NCI-H526 treated with DMSO at 0.1 percent for 48 hours (cell line): ENCODE data around the gene GPR75.

Source experiments
- DNase-seq: peaks from one replicate; lab custom pipeline; 2025; lab: John Stamatoyannopoulos, UW

The GPR75 gene

GRCh38 chr2:53859206-53860181 is at the start of gene GPR75:
Gene GPR75 (minus strand): TSS chr2:53859967. CDS start chr2:53854756, 5,211 bp downstream.
- no peak for DNase-seq

DNA sequence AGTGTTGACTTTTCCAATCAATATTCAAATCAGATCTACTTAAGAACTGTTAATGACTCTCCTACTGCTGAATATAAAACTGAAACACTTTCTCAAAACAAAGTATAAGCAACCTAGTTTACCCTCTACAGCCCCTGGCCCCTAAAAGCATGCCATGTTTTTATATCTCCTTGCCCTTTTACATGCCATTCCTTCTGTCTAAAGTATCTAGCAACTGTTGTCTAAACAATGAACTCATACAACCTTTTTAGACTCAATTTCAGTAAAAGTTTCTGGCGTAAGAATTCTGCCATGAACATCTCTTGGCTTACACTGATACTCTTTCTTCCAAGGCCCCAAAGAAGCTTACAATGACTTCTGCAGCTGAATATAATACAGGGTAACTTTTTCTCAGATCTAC is 47.8 kb upstream of the GPR75 start:
- no peak for DNase-seq

GRCh38 chr2:53905396-53905795 is 45.6 kb upstream of the GPR75 start:
- DNase-seq: no peak

DNA sequence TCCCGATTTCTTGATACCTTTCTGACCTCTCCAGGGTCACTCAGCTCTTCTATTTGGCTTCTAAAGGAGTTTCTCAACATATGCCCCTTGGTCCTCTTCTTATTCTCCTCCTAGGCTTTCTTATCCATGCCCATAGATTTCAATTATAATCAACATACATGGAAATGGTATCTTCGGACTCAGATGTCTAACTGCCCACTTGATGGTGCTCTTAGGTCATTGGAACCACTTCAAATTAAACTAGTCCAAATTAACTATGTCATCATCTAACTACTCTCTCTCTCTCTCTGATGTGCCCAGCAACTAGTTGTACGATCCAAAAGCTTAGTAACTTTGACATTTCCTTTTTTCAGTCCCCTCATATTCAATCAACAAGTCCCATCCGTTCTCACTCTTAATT is 43.2 kb upstream of the GPR75 start:
- DNase-seq: no peak

- DNase-seq: no peak
Observed at GRCh38 chr2:53901192-53901591, 41.4 kb upstream of the GPR75 start.

GRCh38 chr2:53896864-53897263 is 37.1 kb upstream of the GPR75 start:
- no peak for DNase-seq

DNA sequence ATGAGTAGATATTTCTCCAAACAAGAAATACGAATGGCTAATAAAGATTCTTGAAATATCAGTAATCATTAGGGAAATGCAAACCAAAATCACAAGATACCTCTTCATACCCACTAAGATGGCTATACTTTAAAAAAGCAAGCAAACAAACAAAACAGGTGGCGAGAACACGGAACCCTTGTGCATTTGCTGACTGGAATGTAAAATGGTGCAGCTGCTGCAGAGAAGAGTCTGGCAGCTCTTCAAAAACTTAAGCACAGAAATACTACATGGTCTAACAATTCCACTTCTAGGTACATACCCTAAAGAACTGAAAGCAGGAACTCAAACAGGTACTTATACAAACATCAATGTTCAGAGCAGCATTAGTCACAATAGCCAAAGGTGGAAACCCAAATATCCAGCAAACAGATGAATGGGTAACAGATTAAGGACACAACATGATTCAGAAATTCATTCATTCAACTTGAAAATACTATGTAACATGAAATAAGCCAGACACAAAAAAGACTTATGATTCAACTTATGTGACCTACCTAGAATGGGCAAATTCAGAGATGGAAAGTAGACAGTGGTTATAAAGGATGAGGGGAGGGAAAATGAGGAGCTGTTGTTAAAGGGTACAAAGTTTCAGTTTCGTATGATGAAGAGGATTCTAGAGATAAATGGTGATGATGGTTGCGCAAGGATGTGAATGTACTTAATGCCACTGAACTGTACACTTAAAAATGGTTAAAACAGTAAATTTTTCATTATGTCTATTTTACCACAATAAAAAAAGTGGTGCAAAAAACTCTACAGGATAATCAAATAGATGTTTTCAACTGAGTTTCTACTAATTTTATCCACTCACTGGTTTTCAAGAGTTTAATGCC is 26.9 kb upstream of the GPR75 start:
- no peak for DNase-seq

- DNase-seq: no peak
Observed at GRCh38 chr2:53884883-53885282, 25.1 kb upstream of the GPR75 start.

DNA sequence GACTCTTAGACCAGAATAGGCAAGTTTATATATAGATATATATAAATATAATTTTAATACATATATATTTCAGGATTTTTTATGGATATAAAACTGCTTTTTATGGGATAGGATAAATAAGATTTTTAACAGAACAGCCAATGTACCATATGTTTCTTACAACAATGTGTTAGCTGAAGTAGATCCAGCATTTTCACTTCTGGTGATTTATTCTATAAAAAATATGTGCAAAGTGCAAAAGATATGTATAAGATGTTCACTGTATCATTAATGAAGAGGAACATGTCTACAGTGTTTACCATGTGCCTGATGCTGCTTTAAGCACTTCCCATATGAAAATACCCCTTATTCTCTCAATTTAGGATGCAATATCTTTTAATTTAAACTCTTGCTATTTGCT is 22.2 kb upstream of the GPR75 start:
- no peak for DNase-seq

- no peak for DNase-seq
Observed at GRCh38 chr2:53881360-53881759, 21.6 kb upstream of the GPR75 start.

GRCh38 chr2:53880756-53881155 is 21.0 kb upstream of the GPR75 start:
- DNase-seq: no peak

DNA sequence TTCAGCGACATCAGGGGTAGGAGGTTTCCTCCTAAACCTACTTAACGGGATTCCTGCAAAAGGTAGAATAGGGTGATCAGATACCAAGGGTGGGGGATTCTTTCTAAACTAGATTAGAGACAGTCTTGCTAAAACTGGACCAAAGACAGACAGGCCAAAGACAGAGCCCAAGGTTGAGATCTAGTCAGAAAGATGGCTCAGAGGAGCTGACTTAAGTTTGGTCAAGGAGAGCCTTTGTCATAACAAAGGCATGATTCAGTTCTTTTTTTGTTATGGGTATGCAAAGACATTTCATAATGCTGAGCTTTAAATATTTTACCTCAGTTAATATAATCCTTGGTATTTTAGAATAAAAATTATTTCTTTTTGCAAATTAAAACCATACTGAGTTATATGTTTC is 17.8 kb upstream of the GPR75 start:
- DNase-seq: no peak

DNA sequence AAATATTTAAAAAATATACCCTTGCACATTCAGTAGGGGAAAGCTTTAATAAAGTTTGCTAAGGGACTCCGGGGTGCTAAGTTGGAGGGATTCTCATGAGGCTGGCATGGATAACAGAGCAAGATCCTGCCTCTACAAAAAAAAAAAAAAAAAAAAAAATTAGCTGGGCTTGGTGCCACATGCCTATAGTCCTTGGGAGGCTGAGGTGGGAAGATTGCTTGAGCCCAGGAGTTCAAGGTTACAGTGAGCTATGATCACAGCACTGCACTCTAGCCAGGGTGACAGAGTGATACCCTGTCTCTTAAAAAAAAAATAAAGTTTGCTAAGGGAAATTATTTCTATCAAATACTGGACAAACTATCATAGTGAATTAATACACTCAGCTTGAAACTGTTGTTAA is 17.3 kb upstream of the GPR75 start:
- DNase-seq: no peak

GRCh38 chr2:53874401-53874950 is 14.7 kb upstream of the GPR75 start:
- no peak for DNase-seq

GRCh38 chr2:53867773-53868172 is 8.0 kb upstream of the GPR75 start:
- no peak for DNase-seq

GRCh38 chr2:53867169-53867568 is 7.4 kb upstream of the GPR75 start:
- no peak for DNase-seq

GRCh38 chr2:53865962-53866361 is 6.2 kb upstream of the GPR75 start:
- DNase-seq: no peak

GRCh38 chr2:53865264-53865663 is 5.5 kb upstream of the GPR75 start:
- no peak for DNase-seq

DNA sequence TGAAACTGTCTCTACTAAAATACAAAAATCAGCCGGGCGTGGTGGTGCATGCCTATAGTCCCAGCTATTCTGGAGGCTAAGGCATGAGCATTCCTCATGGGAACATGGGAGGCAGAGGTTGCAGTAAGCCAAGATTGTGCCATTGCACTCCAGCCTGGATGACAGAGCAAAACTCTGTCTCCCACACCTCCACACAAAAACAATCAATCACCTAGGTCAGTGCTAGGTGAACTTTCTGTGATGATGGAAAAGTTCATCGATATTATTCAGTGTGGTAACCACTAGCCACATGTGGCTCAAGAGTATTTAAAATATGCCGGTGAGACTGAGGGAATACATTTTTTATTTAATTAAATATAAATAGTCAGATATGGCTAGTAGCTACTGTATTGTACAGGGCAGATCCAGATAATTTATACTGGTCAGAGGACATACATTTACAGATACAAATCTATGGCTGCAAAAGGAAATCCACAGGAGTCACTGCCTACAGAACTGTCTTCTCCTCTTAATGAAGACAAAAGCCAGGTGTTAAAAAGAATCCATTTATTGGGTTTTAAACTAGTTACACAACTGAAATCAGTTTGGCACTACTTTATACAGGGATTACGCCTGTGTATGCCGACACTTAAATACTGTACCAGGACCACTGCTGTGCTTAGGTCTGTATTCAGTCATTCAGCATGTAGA is 3.9 kb upstream of the GPR75 start:
- no peak for DNase-seq

DNA sequence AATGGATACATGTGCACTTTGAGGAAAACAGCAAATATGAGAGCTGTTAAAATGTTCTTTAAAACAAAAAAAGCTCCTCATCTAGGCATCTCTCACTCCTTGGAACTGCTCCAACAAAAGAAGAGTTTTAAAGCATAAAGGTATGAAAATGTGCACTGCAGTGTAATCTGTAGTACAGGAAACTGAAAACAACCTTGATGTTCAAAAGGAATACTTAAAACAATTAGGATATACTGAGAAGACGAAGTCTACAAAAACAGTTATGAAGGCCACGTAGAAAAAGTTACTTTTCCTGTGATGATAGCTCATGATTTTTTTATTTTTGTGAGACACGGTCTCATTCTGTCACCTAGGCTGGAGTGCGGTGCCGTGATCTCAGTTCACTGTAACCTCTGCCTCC is 2.1 kb upstream of the GPR75 start:
- DNase-seq: no peak

GRCh38 chr2:53856272-53856671 is 3.5 kb downstream of the GPR75 start:
- DNase-seq: no peak

- DNase-seq: no peak
Observed at GRCh38 chr2:53854678-53855077, 5.1 kb downstream of the GPR75 start.
